GM12878 (cell line): ENCODE data around the gene VTN. TPM values are rescaled to one million over a fixed set of nuclear protein-coding genes. Genes with fewer than 3 reads are reported as not detected.
A peak's percentile ranks its signal among the peaks of the same experiment; 100 is the strongest.

Experiments
- ATAC-seq: fragments of 200-7000 bp; cut with Tn5 transposase; 3 replicates; pipeline ENCODE4 v1.9.1; 2020; ENCODE audit warnings: mild to moderate bottlenecking, moderate library complexity
- BruUV-seq: library from RNA; stranded (reverse); fragments of 400-500 nt; replicated peaks from 2 replicates; lab custom pipeline; 2021; lab: Mats Ljungman, UMichigan
- CTCF ChIA-PET: fragments of 300-600 bp; sonication (Branson Sonifier 250); formaldehyde crosslinking; extraction: SDS; loops from one replicate; lab custom pipeline; 2021; ENCODE audit warnings: inconsistent platforms; lab: Yijun Ruan, JAX
- POLR2A ChIA-PET: fragments of 350-600 bp; formaldehyde crosslinking; extraction: SDS; loops from one replicate; lab custom pipeline; 2021; ENCODE audit warnings: inconsistent platforms; lab: Charles Lee
- RAD21 ChIA-PET: fragments of 300-600 bp; sonication (Branson Sonifier 250); formaldehyde crosslinking; loops from one replicate; lab custom pipeline; 2023; ENCODE audit warnings: antibody characterized with exemption; ENCODE audit not compliant: unreplicated experiment; lab: Charles Lee
- SMC1A ChIA-PET: fragments of 300-600 bp; sonication (Branson Sonifier 250); formaldehyde crosslinking; loops from one replicate; lab custom pipeline; 2023; ENCODE audit not compliant: unreplicated experiment, uncharacterized antibody; lab: Charles Lee
- DNase-seq: peaks from one replicate; pipeline ENCODE4 v3.0.0-alpha.2; 2011; ENCODE audit warnings: low read depth, low spot score
- FAIRE-seq: peaks from 3 replicates; lab custom pipeline; 2011; peaks lifted over from hg19 to GRCh38; lab: Jason Lieb, UNC
- H2AFZ ChIP-seq: 2 replicates; pipeline ENCODE4 v1.6.0; 2011; ENCODE audit warnings: low read depth, low read length, control low read depth; ENCODE audit not compliant: control insufficient read depth
- H3K27ac ChIP-seq: 2 replicates; pipeline ENCODE4 v1.5.1; 2011; ENCODE audit warnings: control low read depth; ENCODE audit not compliant: control insufficient read depth, insufficient read depth
- H3K27me3 ChIP-seq, 2 experiments: replicated peaks in 1 of 2; 2 replicates each; pipeline versions ENCODE4 v1.6.0 to v1.6.1; 2011; ENCODE audit warnings: low read length in 1 of 2; ENCODE audit not compliant: control insufficient read depth in 2 of 2, insufficient read depth in 2 of 2
- H3K36me3 ChIP-seq, 2 experiments: 2 replicates each; pipeline ENCODE4 v1.5.1; 2011; ENCODE audit warnings: low read length in 1 of 2; ENCODE audit not compliant: control insufficient read depth in 2 of 2, insufficient read depth in 2 of 2
- H3K4me1 ChIP-seq: 2 replicates; pipeline ENCODE4 v1.6.1; 2011; ENCODE audit warnings: mild to moderate bottlenecking, low read length, moderate library complexity, mixed read lengths; ENCODE audit not compliant: control insufficient read depth, insufficient read depth
- H3K4me2 ChIP-seq: 2 replicates; pipeline ENCODE4 v1.6.0; 2011; ENCODE audit warnings: control low read depth; ENCODE audit not compliant: control insufficient read depth, insufficient read depth
- H3K4me3 ChIP-seq: fragments of 200-600 bp; sonication (generic); 2 replicates; pipeline ENCODE4 v1.5.1; 2016
- H3K79me2 ChIP-seq: 2 replicates; pipeline ENCODE4 v1.6.0; 2011; ENCODE audit warnings: low read length; ENCODE audit not compliant: control insufficient read depth, insufficient read depth
- H3K9ac ChIP-seq: 2 replicates; pipeline ENCODE4 v1.8.0; 2011; ENCODE audit warnings: low read length, control low read depth, mixed read lengths; ENCODE audit not compliant: control insufficient read depth, insufficient read depth
- H3K9me3 ChIP-seq: replicated peaks from 3 replicates; pipeline ENCODE4 v1.5.1; 2011; ENCODE audit warnings: mild to moderate bottlenecking, low read length; ENCODE audit not compliant: control insufficient read depth, insufficient read depth
- H4K20me1 ChIP-seq: 2 replicates; pipeline ENCODE4 v1.6.0; 2011; ENCODE audit not compliant: control insufficient read depth, insufficient read depth
- CBFB ChIP-seq: IDR thresholded peaks from 2 replicates; pipeline ENCODE4 v1.6.1; 2016; ENCODE audit warnings: antibody characterized with exemption, low read depth
- JUND ChIP-seq: IDR thresholded peaks from 2 replicates; pipeline ENCODE4 v1.6.1; 2012; ENCODE audit warnings: low read depth, mild to moderate bottlenecking, low read length, improper control_type of control experiment, moderate library complexity
- WGBS: methylation state at CpG from one replicate; pipeline ENCODE4 v1.1.6; 2016; ENCODE audit warnings: low lambda C conversion rate; ENCODE audit not compliant: insufficient replicate concordance, insufficient coverage; ENCODE audit errors: missing lambda C conversion rate; 5-methylcytosine and 5-hydroxymethylcytosine counted together
- in situ Hi-C: fragments of 300-500 bp; cut with MboI; formaldehyde crosslinking; loops from 9 replicates; pipeline ENCODE4 v1.14.3; 2018; ENCODE audit warnings: mixed read lengths
- intact Hi-C: fragments of 100-400 bp; cut with micrococcal nuclease; formaldehyde crosslinking; loops from one replicate; pipeline ENCODE4 v1.14.2; 2022; ENCODE audit not compliant: unreplicated experiment
- polyA plus RNA-seq, 11 experiments: library from polyadenylated mRNA; depleted of rRNA in 4 of 11; unstranded in 6 of 11; stranded (reverse) in 5 of 11; fragments of >200 nt; fragmentation: Nextera tagmentation in 4 of 11; fragmentation: Illumina TruSeq in 1 of 11; extraction: Ambion mirVana in 4 of 11; extraction: Trizol in 1 of 11; gene quantifications; 1 replicate in 1 of 11; 2 replicates in 10 of 11; pipeline versions ENCODE4 v1.2.1 to v1.2.3, GENCODE V29; 2011 to 2016; ENCODE audit warnings: inconsistent platforms in 2 of 11, missing spikeins in 2 of 11, low read depth in 1 of 11
- total RNA-seq, 4 experiments: library from RNA; depleted of rRNA in 3 of 4; stranded (reverse); fragments of >200 nt in 3 of 4; fragmentation: Illumina TruSeq in 1 of 4; extraction: Trizol in 1 of 4; gene quantifications; 2 replicates each; pipeline versions ENCODE4 v1.2.1 to v1.2.3, GENCODE V29; 2013 to 2021
- TF ChIP-seq, protein P1 (sequence below): fragments of 450-650 bp; conservative IDR thresholded peaks from 2 replicates; pipeline ENCODE4 v1.6.1; 2017; ENCODE audit warnings: mild to moderate bottlenecking, moderate library complexity

VTN gene
- total and polyA plus RNA-seq, 10 of the 15 experiments (the other 5 are each of a cell fraction or from before 2014, with no cell fraction given), result 0.04 to 1.3 (median 0.13) TPM; not detected in 5

DNA sequence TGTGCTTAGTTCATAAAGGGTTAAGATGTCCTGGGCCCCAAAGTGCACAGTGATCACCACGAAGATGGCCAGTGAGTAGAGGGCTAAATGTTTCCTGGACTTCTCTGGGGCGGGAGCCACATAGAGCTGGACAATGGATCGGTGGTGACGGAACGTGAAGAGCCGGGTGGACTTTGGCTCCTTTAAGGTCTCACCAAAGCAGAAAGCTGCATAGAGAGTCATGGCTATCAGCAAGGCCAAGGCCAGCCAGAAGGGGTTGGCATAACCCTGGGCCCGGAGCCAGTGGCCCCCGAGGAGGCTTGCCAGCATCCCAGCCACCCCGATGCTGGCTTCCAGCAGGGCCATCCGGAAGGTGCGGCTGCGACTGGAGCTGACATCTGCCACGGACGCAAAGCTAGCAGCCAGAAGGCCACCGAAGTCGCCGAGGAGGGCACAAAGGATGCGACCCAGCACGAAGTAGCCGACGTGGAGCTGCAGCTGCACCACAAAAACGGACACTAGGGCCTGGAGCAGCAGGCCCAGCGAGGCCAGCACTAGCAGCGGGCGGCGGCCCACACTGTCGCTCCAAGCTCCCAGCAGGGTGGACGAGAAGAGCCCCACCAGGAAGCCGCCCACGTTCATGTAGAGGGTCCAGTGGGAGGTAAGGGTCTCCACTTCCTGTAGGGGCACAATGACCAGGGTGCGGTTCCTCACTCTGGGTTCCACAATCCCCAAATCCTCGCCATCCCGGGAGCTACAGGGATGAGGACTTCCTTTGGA lies 34.9 kb upstream of the VTN start:
- FAIRE-seq (no peak), DNase-seq (no peak), ATAC-seq (no peak)
- peak overlapping the region; percentile 75 for H3K4me3 ChIP-seq
- ChIA-PET CTCF (interaction anchor here (0.5 to 4.0 kb wide), 4 partner anchors 11 to 599 kb away, joined by 3 to 19 read pairs (median 4); no protein-coding TSS in a partner anchor), SMC1A (interaction anchor here (1.2 kb wide), 1 partner anchor 12 kb away, joined by 3 read pairs; no protein-coding TSS in a partner anchor), RAD21 (no interaction called here), POLR2A (interaction anchor here (0.6 to 1.1 kb wide), 2 partner anchors 23 to 99 kb away, joined by 3 to 5 read pairs; no protein-coding TSS in a partner anchor)
- peak overlapping the region; percentile 87 for H2AFZ ChIP-seq
- no peaks in the 10 kb centered on the region for H3K79me2 ChIP-seq
- peak overlapping the region; percentile 80 for H3K4me2 ChIP-seq
- BruUV-seq, result no TSS peak
- H3K27me3 ChIP-seq, result no peaks in the 10 kb centered on the region
- WGBS, result 85% methylated on average over 33 of the region's 33 CpGs
- no peaks in the 10 kb centered on the region for H3K36me3 ChIP-seq
- 0 out of 2 replicates have a peak overlapping the region, but pooled peaks have one; percentile 37 for H3K27ac ChIP-seq
- in situ Hi-C loops (no loop called here), intact Hi-C loops (no loop called here)
- H3K9ac ChIP-seq, result peak overlapping the region; percentile 72
- H3K4me1 ChIP-seq, result peaks cover 3% of the 10 kb centered on the region
- TF ChIP-seq JUND (no peak), CBFB (no peak)
- TF ChIP-seq, protein P1, sequence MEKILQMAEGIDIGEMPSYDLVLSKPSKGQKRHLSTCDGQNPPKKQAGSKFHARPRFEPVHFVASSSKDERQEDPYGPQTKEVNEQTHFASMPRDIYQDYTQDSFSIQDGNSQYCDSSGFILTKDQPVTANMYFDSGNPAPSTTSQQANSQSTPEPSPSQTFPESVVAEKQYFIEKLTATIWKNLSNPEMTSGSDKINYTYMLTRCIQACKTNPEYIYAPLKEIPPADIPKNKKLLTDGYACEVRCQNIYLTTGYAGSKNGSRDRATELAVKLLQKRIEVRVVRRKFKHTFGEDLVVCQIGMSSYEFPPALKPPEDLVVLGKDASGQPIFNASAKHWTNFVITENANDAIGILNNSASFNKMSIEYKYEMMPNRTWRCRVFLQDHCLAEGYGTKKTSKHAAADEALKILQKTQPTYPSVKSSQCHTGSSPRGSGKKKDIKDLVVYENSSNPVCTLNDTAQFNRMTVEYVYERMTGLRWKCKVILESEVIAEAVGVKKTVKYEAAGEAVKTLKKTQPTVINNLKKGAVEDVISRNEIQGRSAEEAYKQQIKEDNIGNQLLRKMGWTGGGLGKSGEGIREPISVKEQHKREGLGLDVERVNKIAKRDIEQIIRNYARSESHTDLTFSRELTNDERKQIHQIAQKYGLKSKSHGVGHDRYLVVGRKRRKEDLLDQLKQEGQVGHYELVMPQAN, result no peak
- no peaks in the 10 kb centered on the region for H4K20me1 ChIP-seq
- no peaks in the 10 kb centered on the region for H3K9me3 ChIP-seq
